Neural crest cell (in vitro differentiated cells): Measurements from ENCODE around the gene FRMD3. TPM values are rescaled to one million over a fixed set of nuclear protein-coding genes. Genes with fewer than 3 reads are reported as not detected.

Source experiments
- DNase-seq: peaks from one replicate; pipeline ENCODE4 v3.0.0; 2021; ENCODE audit warnings: low read depth, mixed read lengths, low spot score
- H3K27ac Mint-ChIP-seq: one replicate; pipeline ENCODE4 v1.8.0; 2021; ENCODE audit warnings: mild to moderate bottlenecking, mixed read lengths; ENCODE audit not compliant: unreplicated experiment
- H3K27me3 Mint-ChIP-seq: 2 replicates; pipeline ENCODE4 v1.8.0; 2021; ENCODE audit warnings: low read depth, mild to moderate bottlenecking, mixed read lengths
- H3K36me3 Mint-ChIP-seq: 2 replicates; pipeline ENCODE4 v1.8.0; 2021; ENCODE audit warnings: low read depth, mild to moderate bottlenecking, mixed read lengths
- H3K4me1 Mint-ChIP-seq: 2 replicates; pipeline ENCODE4 v1.8.0; 2021; ENCODE audit warnings: mixed read lengths
- H3K4me3 Mint-ChIP-seq: one replicate; pipeline ENCODE4 v1.8.0; 2021; ENCODE audit warnings: mild to moderate bottlenecking, mixed read lengths
- H3K9me3 Mint-ChIP-seq: 2 replicates; pipeline ENCODE4 v1.8.0; 2021; ENCODE audit warnings: mixed read lengths
- CTCF ChIP-seq: fragments of 200-600 bp; sonication (generic); conservative IDR thresholded peaks from 2 replicates; pipeline ENCODE4 v1.5.0; 2021; ENCODE audit warnings: antibody characterized with exemption, mild to moderate bottlenecking
- total RNA-seq: library from RNA; stranded (reverse); gene quantifications from 2 replicates; pipeline ENCODE4 v1.2.1, GENCODE V29; 2021

FRMD3 gene
- total RNA-seq, 1 donor from 2014 or later: 2.3 TPM

- no peaks in the 10 kb centered on the region for H3K36me3 Mint-ChIP-seq
- DNase-seq: no peak
- H3K27ac Mint-ChIP-seq: no peak overlapping the region
- peaks cover 8% of the 10 kb centered on the region for H3K9me3 Mint-ChIP-seq
- no peaks in the 10 kb centered on the region for H3K27me3 Mint-ChIP-seq
- TF ChIP-seq CTCF: peak; percentile 61
- H3K4me3 Mint-ChIP-seq: no peak overlapping the region
- H3K4me1 Mint-ChIP-seq: no peaks in the 10 kb centered on the region
Observed at GRCh38 chr9:83231039-83231438, 307.2 kb downstream of the FRMD3 start.

GRCh38 chr9:83220730-83221129, 317.5 kb downstream of the FRMD3 start:
- H3K36me3 Mint-ChIP-seq: peaks cover 2% of the 10 kb centered on the region
- no peak overlapping the region for H3K4me3 Mint-ChIP-seq
- no peak for TF ChIP-seq CTCF
- peaks cover 10% of the 10 kb centered on the region for H3K27me3 Mint-ChIP-seq
- H3K4me1 Mint-ChIP-seq: peaks cover 14% of the 10 kb centered on the region
- peaks cover 2% of the 10 kb centered on the region for H3K9me3 Mint-ChIP-seq
- no peak for DNase-seq
- H3K27ac Mint-ChIP-seq: no peak overlapping the region

GRCh38 chr9:83219924-83220438, 318.2 kb downstream of the FRMD3 start:
- peaks cover 3% of the 10 kb centered on the region for H3K36me3 Mint-ChIP-seq
- H3K27ac Mint-ChIP-seq: no peak overlapping the region
- peaks cover 10% of the 10 kb centered on the region for H3K27me3 Mint-ChIP-seq
- H3K4me1 Mint-ChIP-seq: peaks cover 14% of the 10 kb centered on the region
- TF ChIP-seq CTCF: no peak
- peak overlapping the region; percentile 93 for H3K4me3 Mint-ChIP-seq
- H3K9me3 Mint-ChIP-seq: peaks cover 5% of the 10 kb centered on the region
- no peak for DNase-seq

GRCh38 chr9:83219154-83219923, 318.9 kb downstream of the FRMD3 start:
- H3K4me3 Mint-ChIP-seq: peak overlapping the region; percentile 93
- peaks cover 3% of the 10 kb centered on the region for H3K36me3 Mint-ChIP-seq
- peaks cover 14% of the 10 kb centered on the region for H3K4me1 Mint-ChIP-seq
- H3K9me3 Mint-ChIP-seq: peaks cover 8% of the 10 kb centered on the region
- H3K27me3 Mint-ChIP-seq: peaks cover 10% of the 10 kb centered on the region
- TF ChIP-seq CTCF: peak; percentile 69
- peak; percentile 64 for DNase-seq
- peak overlapping the region; percentile 78 for H3K27ac Mint-ChIP-seq

GRCh38 chr9:83218411-83219090, 319.6 kb downstream of the FRMD3 start:
- Mint-ChIP-seq H3K36me3 (peaks cover 3% of the 10 kb centered on the region), H3K4me1 (peaks cover 14% of the 10 kb centered on the region), H3K9me3 (peaks cover 8% of the 10 kb centered on the region), H3K4me3 (peak overlapping the region; percentile 44), H3K27me3 (peaks cover 10% of the 10 kb centered on the region), H3K27ac (no peak overlapping the region)
- no peak for TF ChIP-seq CTCF
- no peak for DNase-seq
